Ovary (tissue), 3 donors: Measurements from ENCODE around the gene KCNE2.

Source experiments
- CTCF ChIP-seq, 3 donors: fragments of 450-650 bp in 2 of 3; fragments of 200-600 bp in 1 of 3; IDR thresholded peaks; one replicate each; pipeline versions ENCODE4 v1.5.1 to v1.8.0; 2016 to 2022; ENCODE audit warnings: antibody characterized with exemption in 3 of 3, mild to moderate bottlenecking in 1 of 3
- POLR2A ChIP-seq: fragments of 450-650 bp; IDR thresholded peaks from one replicate; pipeline ENCODE4 v1.6.1; 2017; ENCODE audit warnings: antibody characterized with exemption, mild to moderate bottlenecking, moderate library complexity
- donor health status: DM: no; HTN: no; CAD: no.

- TF ChIP-seq CTCF (IDR thresholded peaks at IDR 0.05): no peak
- no peak for TF ChIP-seq POLR2A
These were observed 1.1 kb downstream of the KCNE2 start for GRCh38 chr21:34364921-34365320.
